GM23248 (cell line): Measurements from ENCODE around the gene TTPAL. TPM values are rescaled to one million over a fixed set of nuclear protein-coding genes. Genes with fewer than 3 reads are reported as not detected.

ENCODE experiments used
- DNase-seq: peaks from one replicate; pipeline ENCODE4 v3.0.0-alpha.2; 2015
- H2AFZ ChIP-seq: fragments of 200-600 bp; sonication (generic); 2 replicates; pipeline ENCODE4 v1.6.1; 2016; ENCODE audit warnings: antibody characterized with exemption
- H3F3A ChIP-seq: fragments of 200-600 bp; sonication (generic); 2 replicates; pipeline ENCODE4 v1.6.1; 2016; ENCODE audit warnings: mild to moderate bottlenecking, antibody characterized with exemption, mixed run types; ENCODE audit not compliant: insufficient read depth
- H3K27ac ChIP-seq: fragments of 200-600 bp; sonication (generic); 2 replicates; pipeline ENCODE4 v1.5.1; 2016; ENCODE audit warnings: mild to moderate bottlenecking
- H3K27me3 ChIP-seq: fragments of 200-600 bp; sonication (generic); replicated peaks from 2 replicates; pipeline ENCODE4 v1.6.1; 2016; ENCODE audit warnings: mild to moderate bottlenecking; ENCODE audit not compliant: insufficient read depth
- H3K36me3 ChIP-seq: fragments of 200-600 bp; sonication (generic); 2 replicates; pipeline ENCODE4 v1.6.1; 2016; ENCODE audit warnings: low read depth, mild to moderate bottlenecking
- H3K4me1 ChIP-seq: fragments of 200-600 bp; sonication (generic); 2 replicates; pipeline ENCODE4 v1.6.1; 2016; ENCODE audit warnings: mild to moderate bottlenecking; ENCODE audit not compliant: insufficient read depth
- H3K4me2 ChIP-seq: fragments of 200-600 bp; sonication (generic); one replicate; pipeline ENCODE4 v1.6.1; 2016; ENCODE audit warnings: mild to moderate bottlenecking; ENCODE audit not compliant: unreplicated experiment
- H3K4me3 ChIP-seq: fragments of 200-600 bp; sonication (generic); 2 replicates; pipeline ENCODE4 v1.5.1; 2016; ENCODE audit warnings: mild to moderate bottlenecking
- H3K79me2 ChIP-seq: fragments of 200-600 bp; sonication (generic); 2 replicates; pipeline ENCODE4 v1.6.1; 2016; ENCODE audit warnings: mild to moderate bottlenecking; ENCODE audit not compliant: insufficient read depth
- H3K9ac ChIP-seq: fragments of 200-600 bp; sonication (generic); 2 replicates; pipeline ENCODE4 v1.6.1; 2016; ENCODE audit warnings: mild to moderate bottlenecking
- H3K9me2 ChIP-seq: fragments of 200-600 bp; sonication (generic); 2 replicates; pipeline ENCODE4 v1.6.1; 2016; ENCODE audit warnings: mixed run types, mild to moderate bottlenecking, moderate library complexity; ENCODE audit not compliant: insufficient read depth
- H3K9me3 ChIP-seq: fragments of 200-600 bp; sonication (generic); one replicate; pipeline ENCODE4 v1.6.1; 2017; ENCODE audit warnings: low read depth
- H4K20me1 ChIP-seq: fragments of 200-600 bp; sonication (generic); 2 replicates; pipeline ENCODE4 v1.6.0; 2016; ENCODE audit not compliant: insufficient read depth
- EZH2 ChIP-seq: fragments of 200-600 bp; sonication (generic); IDR thresholded peaks from 2 replicates; pipeline ENCODE4 v1.6.1; 2018; ENCODE audit warnings: antibody characterized with exemption, mild to moderate bottlenecking; ENCODE audit not compliant: insufficient read depth, poor library complexity, severe bottlenecking
- EZH2phosphoT487 ChIP-seq: fragments of 200-600 bp; sonication (generic); IDR thresholded peaks from 2 replicates; pipeline ENCODE4 v1.6.1; 2018; ENCODE audit warnings: antibody characterized with exemption, moderate library complexity, mild to moderate bottlenecking, low read depth; ENCODE audit not compliant: insufficient read depth
- WGBS, 2 experiments: methylation state at CpG; one replicate each; pipeline ENCODE4 v1.1.6; 2015 to 2017; ENCODE audit warnings: low lambda C conversion rate in 2 of 2, low coverage in 1 of 2; ENCODE audit errors: missing lambda C conversion rate in 2 of 2; 5-methylcytosine and 5-hydroxymethylcytosine counted together
- in situ Hi-C: fragments of 300-500 bp; cut with MboI; formaldehyde crosslinking; loops from 2 replicates; pipeline ENCODE4 v1.15.0; 2020
- polyA plus RNA-seq: library from polyadenylated mRNA; unstranded; fragments of >200 nt; fragmentation: Nextera tagmentation; extraction: Ambion mirVana; gene quantifications from 2 replicates; pipeline ENCODE4 v1.2.1, GENCODE V29; 2016
- small RNA-seq: library from RNA; depleted of rRNA; stranded (forward); fragments of <200 nt; gene quantifications from one replicate; pipeline ENCODE3, GENCODE V24; 2014; ENCODE audit warnings: low read depth, low replicate concordance
- total RNA-seq: library from RNA; depleted of rRNA; stranded (reverse); fragments of >200 nt; shearing (Covaris generic); gene quantifications from 2 replicates; pipeline ENCODE4 v1.2.3, GENCODE V29; 2014; rRNA removed

Gene TTPAL
- total and polyA plus RNA-seq, 2 experiments from 2014 or later, result 11.8 to 19.6 TPM

DNA sequence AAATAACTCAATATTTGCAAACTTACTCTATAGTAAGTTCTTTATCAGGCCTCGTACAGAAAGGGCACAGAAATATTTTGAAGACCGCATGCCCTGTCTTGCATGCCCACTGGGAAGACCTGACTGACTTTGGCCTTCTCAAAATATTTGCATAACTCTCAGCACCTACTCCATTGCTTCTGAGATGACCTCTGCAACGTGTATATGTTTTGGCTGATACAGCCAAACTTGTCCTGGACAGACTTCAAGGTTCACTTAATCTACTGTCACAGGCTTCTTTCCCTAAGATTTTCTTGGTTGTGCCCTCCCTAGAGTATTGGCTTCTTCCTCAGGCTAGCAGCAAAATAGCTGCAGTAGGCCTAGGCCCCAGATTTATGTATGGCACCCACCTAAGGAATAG is 67.7 kb downstream of the TTPAL start:
- Histone ChIP-seq H3K9me3 (no peaks in the 10 kb centered on the region), H4K20me1 (no peaks in the 10 kb centered on the region), H3K4me3 (no peak overlapping the region), H3K79me2 (peaks cover 39% of the 10 kb centered on the region), H3K4me1 (peaks cover 15% of the 10 kb centered on the region), H3K9ac (no peak overlapping the region), H3K27ac (no peak overlapping the region), H3K27me3 (no peaks in the 10 kb centered on the region), H2AFZ (no peak overlapping the region), H3K9me2 (no peaks in the 10 kb centered on the region), H3K36me3 (0 out of 2 replicates have a peak, but pooled peaks cover 4% of the 10 kb centered on the region), H3K4me2 (no peak overlapping the region), H3F3A (peaks cover 8% of the 10 kb centered on the region; the same call in 1 of the 2 replicates)
- TF ChIP-seq EZH2phosphoT487, result no peak
- TF ChIP-seq EZH2, result no peak
- WGBS, 2 experiments, result 82 to 84% methylated on average over 3 of the region's 3 CpGs
- no peak for DNase-seq
- in situ Hi-C loops, result no loop called here

Small RNA genes within 50 kb of the gene (small RNA-seq; reads per million reads assigned to genes)
- 0.43 reads per million for gene RPL37AP1

Other genes with a start within 250 kb of the TTPAL start
- gene GDAP1L1, start 228.6 kb upstream of the TTPAL start, total RNA-seq, result not detected in 2 replicates
- not detected in 2 replicates for gene GDAP1L1, start 228.6 kb upstream of the TTPAL start, polyA plus RNA-seq
- 8.9 and 9.9 TPM in 2 replicates for gene FITM2, start 164.7 kb upstream of the TTPAL start, total RNA-seq
- gene FITM2, start 164.7 kb upstream of the TTPAL start, polyA plus RNA-seq, result 6.5 and 7.1 TPM in 2 replicates
- not detected in 2 replicates for gene R3HDML, start 138.8 kb upstream of the TTPAL start, total RNA-seq
- gene R3HDML, start 138.8 kb upstream of the TTPAL start, polyA plus RNA-seq, result not detected in 2 replicates
- not detected in 2 replicates for gene HNF4A, start 120.2 kb upstream of the TTPAL start, total RNA-seq
- not detected in 2 replicates for gene HNF4A, start 120.2 kb upstream of the TTPAL start, polyA plus RNA-seq
- 105 and 141 TPM in 2 replicates for gene SERINC3, start 46.2 kb downstream of the TTPAL start, total RNA-seq
- gene SERINC3, start 46.2 kb downstream of the TTPAL start, polyA plus RNA-seq, result 194 and 202 TPM in 2 replicates
- gene PKIG, start 106.7 kb downstream of the TTPAL start, total RNA-seq, result 56.1 and 83.7 TPM in 2 replicates
- gene PKIG, start 106.7 kb downstream of the TTPAL start, polyA plus RNA-seq, result 44.0 and 46.0 TPM in 2 replicates
- gene ADA, start 175.8 kb downstream of the TTPAL start, total RNA-seq, result 7.0 and 8.6 TPM in 2 replicates
- gene ADA, start 175.8 kb downstream of the TTPAL start, polyA plus RNA-seq, result 17.5 and 19.3 TPM in 2 replicates
- gene CCN5, start 239.5 kb downstream of the TTPAL start, total RNA-seq, result 24.5 and 47.3 TPM in 2 replicates
- gene CCN5, start 239.5 kb downstream of the TTPAL start, polyA plus RNA-seq, result 20.8 and 23.6 TPM in 2 replicates